GM12872 (cell line): ENCODE data around the gene TNFRSF1B.

Experiments used
- CTCF ChIP-seq: IDR thresholded peaks from 3 replicates; pipeline ENCODE4 v1.5.1; 2011; ENCODE audit warnings: low read depth, mild to moderate bottlenecking, low read length, moderate library complexity; ENCODE audit not compliant: insufficient read depth

Gene TNFRSF1B

GRCh38 chr1:12161662-12162458 is 4.9 kb upstream of the TNFRSF1B start:
- no peak for TF ChIP-seq CTCF

GRCh38 chr1:12162459-12163137 is 4.2 kb upstream of the TNFRSF1B start:
- TF ChIP-seq CTCF = no peak

- TF ChIP-seq CTCF = no peak
Observed at GRCh38 chr1:12163210-12163609, 3.6 kb upstream of the TNFRSF1B start.

GRCh38 chr1:12164210-12164609 is 2.6 kb upstream of the TNFRSF1B start:
- TF ChIP-seq CTCF = no peak

- no peak for TF ChIP-seq CTCF
Observed at GRCh38 chr1:12165342-12165741, 1.4 kb upstream of the TNFRSF1B start.

- TF ChIP-seq CTCF = no peak
Observed at GRCh38 chr1:12167493-12168429, 970 bp downstream of the TNFRSF1B start.
